Mucosa of gallbladder (tissue), 1 donor: Measurements from ENCODE around the gene TCF7. TPM values are rescaled to one million over a fixed set of nuclear protein-coding genes. Genes with fewer than 3 reads are reported as not detected.

Experiments used
- DNase-seq: peaks from one replicate; pipeline ENCODE4 v3.0.0-alpha.2; 2020; ENCODE audit warnings: low spot score
- total RNA-seq: library from RNA; stranded (reverse); gene quantifications from one replicate; pipeline ENCODE4 v1.2.1, GENCODE V29; 2021
- donor health status: DM: no; HTN: no; CAD: no.

Gene TCF7
- total RNA-seq, 1 donor from 2014 or later, result 7.4 TPM

- DNase-seq, result no peak
These were observed 16.7 kb downstream of the TCF7 start for GRCh38 chr5:134131165-134131564.

DNA sequence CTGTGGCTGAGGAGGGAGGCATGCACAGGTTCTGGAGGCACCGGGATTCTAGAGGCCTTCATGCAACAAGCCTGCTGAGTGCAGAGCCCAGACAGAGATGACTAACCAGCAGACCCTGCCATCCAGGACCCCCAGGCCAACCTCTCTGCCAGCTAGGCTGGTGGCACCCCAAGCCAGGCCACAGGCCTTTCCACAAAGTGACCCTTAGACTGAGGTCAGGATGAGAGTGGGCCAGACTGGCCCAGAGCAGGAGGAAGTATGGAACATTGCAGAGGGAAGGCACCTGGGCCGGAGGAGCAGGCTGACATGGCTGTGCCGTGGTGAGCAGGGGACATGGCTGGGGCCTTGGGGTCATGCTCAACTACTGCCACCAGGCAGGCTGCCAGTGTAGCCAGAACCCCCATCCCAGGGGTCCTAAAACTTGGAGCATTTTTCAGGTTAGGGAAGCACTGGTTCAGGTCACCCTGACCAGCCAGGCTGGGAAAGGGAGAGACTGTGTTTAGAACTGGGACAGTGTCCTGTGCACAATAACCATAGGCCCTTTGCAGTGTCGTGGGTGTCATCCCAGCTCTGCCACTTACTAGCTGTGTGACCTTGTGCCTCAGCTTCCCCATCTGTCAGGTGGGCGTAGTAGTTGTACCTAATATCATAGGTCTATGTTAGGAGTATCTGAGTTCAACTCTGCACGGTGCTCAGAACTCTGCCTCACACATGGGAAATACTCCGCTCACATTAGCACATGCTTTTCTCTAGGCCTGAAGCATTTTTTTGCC is 17.3 kb downstream of the TCF7 start:
- no peak for DNase-seq

DNA sequence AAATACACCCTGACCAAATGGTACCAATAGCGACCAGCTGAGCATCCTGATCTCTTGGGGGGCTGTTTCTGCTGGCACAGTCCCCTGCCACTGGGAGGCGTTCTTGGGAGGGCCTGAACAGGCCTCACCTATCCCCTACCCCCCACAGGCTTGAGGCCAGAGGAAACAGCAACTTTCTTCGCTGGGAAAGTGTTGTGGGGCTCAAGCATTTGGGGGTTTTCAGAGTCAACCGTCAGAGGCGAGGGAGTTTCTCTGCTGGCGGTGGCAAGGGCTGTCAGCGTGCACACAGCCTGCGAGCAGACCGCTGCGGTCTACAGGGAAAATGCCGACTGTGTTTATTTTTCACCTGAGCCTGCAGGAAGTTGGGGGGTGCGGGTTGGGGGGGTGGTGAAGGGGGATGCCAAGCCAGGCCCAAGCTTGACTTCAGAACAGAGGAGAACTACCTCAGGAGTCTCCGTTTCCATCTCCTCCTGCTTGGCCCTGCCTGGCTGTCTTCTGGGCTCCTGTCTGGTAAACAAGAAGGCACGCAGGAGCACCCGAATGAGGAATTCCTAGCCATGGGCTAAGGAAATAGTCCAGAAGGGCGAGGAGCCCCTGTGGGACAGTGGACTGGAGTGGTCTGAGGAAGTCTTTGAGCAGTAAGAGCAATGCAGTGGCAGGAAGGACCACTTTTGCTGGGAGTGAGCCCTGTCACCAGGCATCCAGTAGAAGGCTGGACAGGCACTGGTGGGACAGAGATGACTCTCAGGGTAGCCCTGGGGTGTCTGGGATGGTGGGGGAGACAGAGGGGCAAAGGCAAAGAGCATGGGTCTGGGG is 18.1 kb downstream of the TCF7 start:
- DNase-seq, result no peak

DNA sequence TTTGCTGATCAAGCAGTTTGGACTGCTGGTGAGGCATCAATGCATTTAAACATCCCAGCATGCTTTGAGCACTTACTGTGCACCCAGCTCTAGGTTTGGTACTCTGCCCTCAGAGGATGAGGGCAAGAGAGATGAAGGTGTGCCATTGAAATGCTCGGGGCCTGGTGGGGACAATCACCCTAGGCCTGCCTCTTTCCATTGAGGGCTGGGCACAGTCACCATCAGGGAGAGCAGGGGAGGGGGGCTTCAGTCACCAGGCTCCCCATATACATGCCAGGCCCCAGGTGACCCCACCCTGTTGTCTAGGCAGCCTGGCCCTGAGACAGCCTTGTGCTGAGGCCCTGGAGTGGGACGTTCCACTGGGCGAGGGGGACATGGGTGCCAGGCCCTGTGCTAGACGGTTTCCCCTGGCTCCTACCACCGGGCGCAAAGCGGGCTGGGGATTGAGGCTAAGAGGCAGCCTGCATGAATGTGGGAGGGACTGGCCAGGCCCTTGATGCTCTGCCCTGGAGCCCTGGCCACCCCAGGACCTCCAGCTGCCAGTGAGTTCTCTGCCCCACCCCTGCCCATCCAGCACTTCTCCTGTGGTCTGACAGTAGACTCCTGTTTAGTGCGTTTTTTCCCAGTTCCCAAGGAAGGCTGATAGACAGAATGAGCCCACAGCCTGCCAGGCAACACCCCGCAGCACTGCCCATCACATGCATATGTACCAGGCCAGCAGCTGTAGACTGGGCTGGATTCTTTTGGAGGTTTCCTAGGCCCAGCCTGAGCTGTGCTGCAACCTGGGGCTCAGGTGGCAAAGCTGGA is 18.9 kb downstream of the TCF7 start:
- DNase-seq, result no peak

GRCh38 chr5:134133995-134134541 is 19.6 kb downstream of the TCF7 start:
- DNase-seq, result no peak

GRCh38 chr5:134135091-134135655 is 20.7 kb downstream of the TCF7 start:
- DNase-seq, result no peak

DNA sequence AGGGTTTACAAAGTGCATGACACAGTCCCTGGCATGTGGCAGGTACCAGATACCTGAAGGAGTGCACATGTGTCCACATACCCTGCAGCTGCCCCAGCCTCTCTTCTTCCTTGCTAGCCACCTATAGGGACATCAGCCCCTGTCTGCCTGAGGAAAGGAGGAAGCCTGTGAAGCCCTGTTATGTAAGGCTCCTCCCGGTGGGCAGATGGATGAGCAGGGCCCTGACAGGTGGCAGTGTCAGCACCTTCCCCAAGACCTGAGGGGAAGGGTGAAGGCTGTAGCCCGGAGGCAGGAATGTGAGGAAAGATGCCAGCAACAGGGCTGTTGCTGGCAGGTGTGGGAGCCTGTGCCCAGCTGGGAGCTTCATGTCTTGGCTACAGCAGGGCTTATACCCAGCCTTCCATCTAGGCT is 21.7 kb downstream of the TCF7 start:
- no peak for DNase-seq

DNA sequence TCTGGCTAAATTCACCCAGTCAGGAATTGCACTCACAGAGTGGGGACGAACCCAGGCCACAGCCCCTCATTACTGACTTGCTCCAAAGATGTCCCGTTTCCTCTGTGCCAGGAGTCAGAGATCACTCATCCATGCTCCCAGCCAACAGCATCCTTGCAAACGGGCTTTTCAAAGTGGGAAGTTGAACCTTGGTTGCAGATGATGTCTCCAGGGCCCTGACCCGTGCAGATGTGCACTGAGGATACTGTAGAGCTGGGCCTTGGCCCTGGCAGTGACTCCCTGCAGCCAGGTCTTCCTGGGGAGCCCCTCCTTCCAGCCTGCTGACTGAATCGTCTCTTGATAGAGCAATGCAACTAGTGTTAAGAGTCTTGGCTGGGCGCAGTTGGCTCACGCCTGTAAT is 22.3 kb downstream of the TCF7 start:
- no peak for DNase-seq

DNA sequence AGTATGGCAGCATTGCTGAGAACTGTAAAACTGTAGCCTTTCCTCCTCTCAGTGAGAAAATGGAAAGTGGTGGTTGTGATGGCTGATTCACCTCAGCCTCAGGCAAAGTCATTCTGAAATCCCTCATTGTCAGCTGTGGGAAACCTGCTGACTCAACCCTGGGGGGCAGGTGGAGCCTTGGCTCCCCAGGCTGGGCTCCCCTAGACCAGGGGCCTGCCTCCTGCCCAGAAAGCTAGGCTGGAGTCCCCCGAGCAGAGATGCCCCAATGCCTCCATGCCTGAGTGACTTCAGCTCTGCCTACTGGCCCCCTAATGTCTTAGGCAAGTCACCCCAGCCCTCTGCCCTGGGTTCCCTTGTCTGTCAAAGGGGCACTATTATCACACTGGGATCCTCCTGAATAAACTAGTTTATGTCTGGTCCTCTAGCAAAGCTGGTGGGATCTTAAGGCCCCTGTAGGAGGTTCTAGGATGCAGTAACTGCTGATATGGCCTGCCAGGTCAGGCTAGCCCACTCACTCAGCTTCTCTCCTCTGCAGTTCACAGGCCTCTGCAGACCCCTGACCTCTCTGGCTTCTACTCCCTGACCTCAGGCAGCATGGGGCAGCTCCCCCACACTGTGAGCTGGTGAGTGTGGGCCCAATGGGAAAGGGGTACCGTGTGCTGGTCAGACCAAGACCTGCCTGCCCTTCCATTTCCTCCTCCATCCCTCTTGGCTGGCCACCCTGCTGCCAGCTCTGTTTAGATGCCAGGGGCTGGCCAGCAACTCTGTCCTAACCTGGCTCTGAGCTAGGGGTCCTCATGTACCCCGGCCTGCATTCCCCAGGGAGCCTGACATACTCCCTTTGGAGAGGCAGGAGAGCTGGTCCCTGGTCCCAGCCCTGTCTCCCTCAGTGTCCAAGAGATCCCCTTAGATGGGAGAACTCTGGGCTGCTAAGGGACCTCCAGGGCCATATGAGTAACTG is 24.2 kb downstream of the TCF7 start:
- no peak for DNase-seq

DNA sequence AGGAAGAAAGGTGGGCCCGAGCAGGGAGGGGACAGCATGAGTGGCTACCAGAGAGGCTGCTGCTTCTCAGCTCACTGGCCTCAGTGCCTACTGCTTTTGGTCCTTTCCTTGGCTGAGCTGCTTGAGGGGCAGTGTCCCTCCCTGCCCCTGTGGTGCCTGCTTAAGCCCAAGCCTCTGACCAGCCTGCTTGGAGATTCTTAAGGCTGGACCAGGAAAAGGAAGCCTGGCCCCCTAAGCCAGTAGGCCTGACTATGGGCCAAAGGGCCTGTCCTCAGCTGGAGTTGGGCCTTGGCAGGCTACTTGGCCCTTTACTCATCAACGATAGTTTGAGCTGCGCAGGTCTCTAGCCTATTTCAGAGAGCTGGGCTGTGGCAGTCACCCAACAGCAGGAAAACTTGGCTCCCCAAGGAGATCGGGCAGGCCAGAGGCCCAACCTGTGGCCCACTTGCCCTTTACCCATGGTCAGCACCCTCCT is 24.9 kb downstream of the TCF7 start:
- no peak for DNase-seq

GRCh38 chr5:134139891-134140469 is 25.5 kb downstream of the TCF7 start:
- no peak for DNase-seq

- DNase-seq, result peak; percentile 80
These were observed 26.2 kb downstream of the TCF7 start for GRCh38 chr5:134140530-134141201.

GRCh38 chr5:134141331-134142050 is 27.0 kb downstream of the TCF7 start:
- DNase-seq, result no peak

GRCh38 chr5:134142052-134142451 is 27.6 kb downstream of the TCF7 start:
- no peak for DNase-seq

GRCh38 chr5:134142806-134143205 is 28.3 kb downstream of the TCF7 start:
- DNase-seq, result no peak

DNA sequence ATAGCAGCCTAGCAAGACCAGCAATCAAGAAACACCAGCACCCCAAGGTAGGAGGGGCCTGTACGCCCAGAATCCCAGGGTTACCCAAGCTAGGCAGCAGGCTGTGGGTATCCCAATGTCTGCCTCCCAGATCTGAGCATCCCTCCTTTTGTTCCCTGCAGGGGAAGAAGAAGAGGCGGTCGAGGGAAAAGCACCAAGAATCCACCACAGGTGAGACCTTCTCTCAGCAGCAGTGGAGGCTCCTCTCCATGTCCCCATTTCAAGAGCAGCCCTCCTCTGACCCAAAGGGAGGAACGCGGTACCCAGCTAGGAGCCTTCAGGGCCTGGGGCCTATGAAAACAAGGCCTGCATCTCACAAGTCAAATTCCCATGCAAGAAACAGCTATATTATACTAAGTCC is 28.9 kb downstream of the TCF7 start:
- DNase-seq, result no peak

DNA sequence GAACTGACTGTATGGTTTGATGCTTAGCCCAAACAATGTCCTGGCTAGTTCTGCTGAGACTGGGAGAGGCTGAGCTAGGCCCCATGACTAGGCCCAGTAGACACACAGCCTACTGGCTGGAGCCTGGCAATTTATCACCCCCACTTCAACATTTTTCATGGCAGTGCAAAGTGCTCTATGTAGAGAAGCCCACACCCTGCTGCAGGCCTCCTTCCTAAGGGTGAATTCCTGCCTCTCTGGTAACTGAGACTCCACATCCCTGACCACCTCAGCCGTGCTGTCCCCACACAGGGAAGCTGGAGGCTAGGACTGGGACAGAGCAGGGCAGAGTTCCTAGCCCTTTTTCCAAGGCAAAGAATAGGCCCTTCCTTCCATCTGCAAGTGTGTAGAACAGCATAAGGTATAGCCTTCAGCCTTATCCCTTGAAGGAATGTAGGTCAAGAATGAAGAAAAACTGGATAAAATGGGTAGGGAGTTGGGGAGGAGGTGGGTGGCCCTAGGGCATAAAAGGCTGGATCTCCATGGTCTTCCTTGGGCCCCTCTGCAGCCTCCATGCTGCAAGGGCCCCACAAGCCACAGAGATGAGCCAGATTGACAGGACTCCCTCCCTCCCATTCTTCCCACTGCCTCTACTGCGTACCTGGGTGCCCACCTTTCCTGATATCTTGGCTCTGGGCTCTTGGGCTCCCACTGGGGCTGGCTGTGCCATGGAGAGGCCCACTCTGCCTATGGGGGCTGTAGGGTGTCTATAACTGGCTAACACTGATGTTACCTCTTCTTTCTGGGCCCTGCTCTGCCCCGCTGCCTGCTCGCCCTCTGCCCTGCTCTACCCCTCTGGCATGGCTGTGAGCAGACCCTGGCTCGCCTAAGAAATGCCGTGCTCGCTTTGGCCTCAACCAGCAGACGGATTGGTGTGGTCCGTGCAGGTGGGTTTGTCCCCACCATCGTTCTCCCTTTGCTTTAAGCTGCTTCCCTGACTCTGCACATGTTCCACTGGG is 29.8 kb downstream of the TCF7 start:
- no peak for DNase-seq
